Tibial artery (tissue), 4 donors: ENCODE results near the gene AQP9.

ENCODE experiments used
- DNase-seq, 2 donors: peaks; one replicate each; pipeline ENCODE4 v3.0.0-alpha.2; 2019
- H3K27ac ChIP-seq, 2 donors: fragments of 200-600 bp; sonication (generic) in 1 of 2; 1 replicate in 1 of 2; 2 replicates in 1 of 2; pipeline ENCODE4 v1.5.1; 2018 to 2019; ENCODE audit warnings: mild to moderate bottlenecking in 1 of 2
- H3K27me3 ChIP-seq, 2 donors: fragments of 200-600 bp; sonication (generic) in 1 of 2; one replicate each; pipeline versions ENCODE4 v1.5.1 to v1.6.0; 2016 to 2019
- H3K36me3 ChIP-seq, 3 donors: fragments of 200-600 bp; sonication (generic) in 2 of 3; one replicate each; pipeline ENCODE4 v1.5.1; 2016 to 2019; ENCODE audit warnings: mild to moderate bottlenecking in 2 of 3
- H3K4me1 ChIP-seq, 4 donors: fragments of 200-600 bp; sonication (generic) in 2 of 4; 1 replicate in 3 of 4; 2 replicates in 1 of 4; pipeline ENCODE4 v1.5.1; 2016 to 2019
- H3K4me3 ChIP-seq, 2 donors: fragments of 200-600 bp; sonication (generic) in 1 of 2; 1 replicate in 1 of 2; 2 replicates in 1 of 2; pipeline ENCODE4 v1.5.1; 2018 to 2019; ENCODE audit warnings: mild to moderate bottlenecking in 2 of 2
- H3K9me3 ChIP-seq, 3 donors: fragments of 200-600 bp; sonication (generic) in 1 of 3; one replicate each; pipeline ENCODE4 v1.5.1; 2016 to 2019
- intact Hi-C: fragments of 100-400 bp; cut with DNase I; formaldehyde crosslinking; loops from one replicate; pipeline ENCODE4 v1.15.0; 2023; ENCODE audit warnings: low total_unique reads
- TF ChIP-seq, protein P1 (sequence below), 2 experiments: fragments of 200-600 bp in 1 of 2; fragments of 450-650 bp in 1 of 2; IDR thresholded peaks; one replicate each; pipeline ENCODE4 v1.5.1; 2017 to 2019; ENCODE audit warnings: antibody characterized with exemption in 2 of 2, mild to moderate bottlenecking in 1 of 2, moderate library complexity in 1 of 2

AQP9 gene

DNA sequence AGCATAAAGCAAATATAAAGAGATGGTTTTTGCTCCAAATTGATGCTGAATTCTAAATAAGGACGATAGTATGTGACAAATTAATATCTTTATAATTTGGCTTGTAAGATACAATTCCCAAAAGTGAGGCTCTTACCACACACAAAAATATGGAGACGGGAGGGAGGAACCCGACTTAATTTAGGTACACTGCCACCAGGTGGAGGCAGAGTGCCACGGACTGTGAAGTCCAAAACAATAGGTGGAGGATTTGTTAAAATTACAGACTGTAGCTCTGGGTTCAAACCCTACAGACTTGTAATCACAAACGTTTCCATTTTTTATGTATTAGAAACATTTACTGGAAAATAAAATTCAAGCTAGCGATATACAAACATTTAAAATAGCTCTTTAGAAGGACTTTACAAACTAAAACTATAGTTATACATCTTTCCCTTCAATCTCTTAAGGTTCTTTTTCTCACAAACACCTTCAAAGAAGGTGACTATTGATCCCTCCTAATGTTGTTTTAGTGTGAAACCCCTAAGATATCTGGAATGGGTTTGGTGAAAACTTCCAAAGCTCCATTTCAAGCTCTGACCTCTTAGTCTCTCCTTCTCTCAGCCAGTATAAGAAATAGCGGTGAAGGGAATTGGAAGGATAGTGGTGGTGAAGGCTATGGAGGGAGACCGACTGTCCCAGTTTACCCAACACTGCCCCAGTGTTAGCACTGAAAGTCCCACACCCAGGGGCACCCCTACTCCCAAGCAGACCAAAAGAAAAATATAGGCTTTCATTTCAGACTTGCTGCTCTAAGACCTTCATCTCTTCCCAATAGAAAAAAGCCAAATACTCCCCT lies 89.7 kb downstream of the AQP9 start:
- H3K4me1 ChIP-seq = peaks cover 0 to 24% (median 12%) of the 10 kb centered on the region in 4 donors
- H3K36me3 ChIP-seq = no peaks in the 10 kb centered on the region
- H3K27ac ChIP-seq = no peak overlapping the region
- no peak overlapping the region for H3K4me3 ChIP-seq
- no peaks in the 10 kb centered on the region for H3K9me3 ChIP-seq
- peak; percentile 69 to 73 for DNase-seq
- TF ChIP-seq, protein P1, sequence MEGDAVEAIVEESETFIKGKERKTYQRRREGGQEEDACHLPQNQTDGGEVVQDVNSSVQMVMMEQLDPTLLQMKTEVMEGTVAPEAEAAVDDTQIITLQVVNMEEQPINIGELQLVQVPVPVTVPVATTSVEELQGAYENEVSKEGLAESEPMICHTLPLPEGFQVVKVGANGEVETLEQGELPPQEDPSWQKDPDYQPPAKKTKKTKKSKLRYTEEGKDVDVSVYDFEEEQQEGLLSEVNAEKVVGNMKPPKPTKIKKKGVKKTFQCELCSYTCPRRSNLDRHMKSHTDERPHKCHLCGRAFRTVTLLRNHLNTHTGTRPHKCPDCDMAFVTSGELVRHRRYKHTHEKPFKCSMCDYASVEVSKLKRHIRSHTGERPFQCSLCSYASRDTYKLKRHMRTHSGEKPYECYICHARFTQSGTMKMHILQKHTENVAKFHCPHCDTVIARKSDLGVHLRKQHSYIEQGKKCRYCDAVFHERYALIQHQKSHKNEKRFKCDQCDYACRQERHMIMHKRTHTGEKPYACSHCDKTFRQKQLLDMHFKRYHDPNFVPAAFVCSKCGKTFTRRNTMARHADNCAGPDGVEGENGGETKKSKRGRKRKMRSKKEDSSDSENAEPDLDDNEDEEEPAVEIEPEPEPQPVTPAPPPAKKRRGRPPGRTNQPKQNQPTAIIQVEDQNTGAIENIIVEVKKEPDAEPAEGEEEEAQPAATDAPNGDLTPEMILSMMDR (IDR thresholded peaks at IDR 0.05) = peak; percentile 69 to 79
- no peaks in the 10 kb centered on the region for H3K27me3 ChIP-seq
- intact Hi-C loops = no loop called here

DNA sequence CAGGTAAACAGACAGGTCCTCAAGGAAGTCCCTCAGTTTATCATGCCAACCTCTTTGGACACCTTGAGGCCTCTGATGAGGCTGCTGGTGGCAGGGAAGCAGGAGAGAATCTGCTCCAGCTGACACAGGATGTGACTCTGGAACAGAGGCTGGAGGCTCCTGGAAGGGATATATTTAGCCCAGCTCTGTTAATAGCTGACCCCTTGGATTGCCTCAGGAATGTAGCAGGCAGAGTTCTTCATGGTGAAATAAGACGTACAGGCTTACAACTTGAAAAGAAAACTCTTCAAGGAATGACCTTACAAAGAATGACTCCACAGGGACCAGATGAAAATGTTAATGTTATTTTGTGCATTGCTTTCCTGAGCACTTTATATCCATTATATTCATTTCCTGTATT lies 90.5 kb downstream of the AQP9 start:
- no peaks in the 10 kb centered on the region for H3K27me3 ChIP-seq
- no peaks in the 10 kb centered on the region for H3K36me3 ChIP-seq
- H3K27ac ChIP-seq = no peak overlapping the region
- H3K9me3 ChIP-seq = no peaks in the 10 kb centered on the region
- intact Hi-C loops = no loop called here
- TF ChIP-seq, protein P1 (IDR thresholded peaks at IDR 0.05) = no peak
- H3K4me3 ChIP-seq = no peak overlapping the region
- DNase-seq = no peak
- peaks cover 0 to 22% (median 12%) of the 10 kb centered on the region in 4 donors for H3K4me1 ChIP-seq

GRCh38 chr15:58229297-58229768 lies 91.2 kb downstream of the AQP9 start:
- Histone ChIP-seq H3K27me3 (no peaks in the 10 kb centered on the region), H3K9me3 (no peaks in the 10 kb centered on the region), H3K36me3 (no peaks in the 10 kb centered on the region), H3K27ac (no peak overlapping the region), H3K4me1 (peaks cover 0 to 18% (median 11%) of the 10 kb centered on the region in 4 donors), H3K4me3 (no peak overlapping the region)
- intact Hi-C loops = no loop called here
- DNase-seq = no peak
- TF ChIP-seq, protein P1 (IDR thresholded peaks at IDR 0.05) = no peak

DNA sequence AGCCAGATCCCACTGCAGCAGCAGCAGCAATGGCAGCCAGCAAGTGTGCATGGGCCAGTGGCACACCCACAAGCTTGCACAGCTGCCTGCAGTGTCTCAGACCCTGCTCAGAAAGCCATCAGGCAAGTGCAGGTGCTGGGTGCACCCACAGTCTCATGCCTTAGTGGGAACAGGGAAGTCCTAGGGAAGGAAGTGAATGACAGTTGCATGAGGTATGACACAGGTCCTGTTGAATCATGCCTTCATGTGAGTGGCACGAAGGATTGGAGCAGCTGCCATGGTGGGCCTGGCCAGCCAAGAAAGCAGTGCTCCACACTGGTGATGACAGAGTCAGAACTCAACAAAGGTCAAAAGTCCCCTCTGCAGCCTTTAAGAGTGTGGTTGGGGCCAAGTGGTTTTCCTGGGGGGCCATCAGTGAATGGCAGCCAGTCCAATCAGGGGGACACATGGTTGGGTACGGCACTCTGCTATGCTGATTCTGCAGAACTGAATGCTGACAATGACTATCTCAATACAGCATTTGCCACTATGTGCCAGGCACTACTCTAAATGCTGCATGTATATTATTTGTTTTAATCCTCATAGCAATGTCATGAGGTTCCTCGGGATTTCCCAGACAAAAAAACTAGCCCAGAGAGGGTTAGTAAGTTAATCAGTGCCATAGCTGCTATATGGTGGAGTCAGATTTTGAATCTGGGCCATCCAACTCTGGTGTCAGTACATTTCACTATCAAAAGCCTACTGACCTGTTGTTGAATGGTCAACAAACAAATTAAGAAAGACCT lies 94.3 kb downstream of the AQP9 start:
- Histone ChIP-seq H3K4me1 (peaks cover 0 to 18% (median 11%) of the 10 kb centered on the region in 4 donors), H3K4me3 (no peak overlapping the region), H3K27me3 (no peaks in the 10 kb centered on the region), H3K36me3 (no peaks in the 10 kb centered on the region), H3K27ac (no peak overlapping the region), H3K9me3 (no peaks in the 10 kb centered on the region)
- no peak for DNase-seq
- TF ChIP-seq, protein P1 (IDR thresholded peaks at IDR 0.05) = no peak
- intact Hi-C loops = no loop called here

- no peaks in the 10 kb centered on the region for H3K36me3 ChIP-seq
- DNase-seq = no peak
- intact Hi-C loops = no loop called here
- TF ChIP-seq, protein P1 (IDR thresholded peaks at IDR 0.05) = no peak
- no peaks in the 10 kb centered on the region for H3K9me3 ChIP-seq
- H3K4me3 ChIP-seq = no peak overlapping the region
- H3K4me1 ChIP-seq = peaks cover 0 to 13% (median 9%) of the 10 kb centered on the region in 4 donors
- no peaks in the 10 kb centered on the region for H3K27me3 ChIP-seq
- H3K27ac ChIP-seq = no peak overlapping the region
Observed at GRCh38 chr15:58233341-58233740, 95.2 kb downstream of the AQP9 start.
